Endothelial cell of umbilical vein (primary cell): ENCODE measurements around the gene ELOVL2. TPM values are rescaled to one million over a fixed set of nuclear protein-coding genes. Genes with fewer than 3 reads are reported as not detected.
A peak's percentile ranks its signal among the peaks of the same experiment; 100 is the strongest.

Source experiments
- BruUV-seq: library from RNA; stranded (reverse); fragments of 400-500 nt; replicated peaks from 2 replicates; lab custom pipeline; 2021; lab: Mats Ljungman, UMichigan
- CTCF ChIA-PET: fragments of 300-600, 350-600 bp; sonication (Branson Sonifier 250); formaldehyde crosslinking; loops from one replicate; lab custom pipeline; 2021; ENCODE audit warnings: antibody characterized with exemption, inconsistent platforms; lab: Charles Lee
- POLR2A ChIA-PET: fragments of 300-600, 350-600 bp; sonication (Branson Sonifier 250); formaldehyde crosslinking; loops from one replicate; lab custom pipeline; 2021; ENCODE audit warnings: antibody characterized with exemption, inconsistent platforms; lab: Charles Lee
- DNase-seq: peaks from one replicate; pipeline ENCODE4 v3.0.0-alpha.2; 2011; ENCODE audit warnings: low read depth, low spot score
- FAIRE-seq: peaks from 2 replicates; lab custom pipeline; 2011; peaks lifted over from hg19 to GRCh38; lab: Jason Lieb, UNC
- H2AFZ ChIP-seq: 2 replicates; pipeline ENCODE4 v1.6.0; 2012; ENCODE audit warnings: low read depth, low read length, control low read depth, inconsistent platforms
- H3K27ac ChIP-seq: 2 replicates; pipeline ENCODE4 v1.5.1; 2011; ENCODE audit warnings: low read depth, mild to moderate bottlenecking, control low read depth, low read length, moderate library complexity; ENCODE audit not compliant: insufficient read depth
- H3K27me3 ChIP-seq, 2 experiments: 2 replicates each; pipeline versions ENCODE4 v1.6.0 to v1.6.1; 2011; ENCODE audit warnings: low read length in 2 of 2, mixed read lengths in 1 of 2; ENCODE audit not compliant: control insufficient read depth in 2 of 2, insufficient read depth in 2 of 2
- H3K36me3 ChIP-seq, 2 experiments: 2 replicates in 1 of 2; 3 replicates in 1 of 2; pipeline ENCODE4 v1.5.1; 2011; ENCODE audit warnings: low read length in 2 of 2, mild to moderate bottlenecking in 1 of 2, moderate library complexity in 1 of 2; ENCODE audit not compliant: control insufficient read depth in 2 of 2, insufficient read depth in 2 of 2; ENCODE audit errors: extremely low read depth in 1 of 2
- H3K4me1 ChIP-seq: 3 replicates; pipeline ENCODE4 v1.5.1; 2011; ENCODE audit warnings: mild to moderate bottlenecking, low read length; ENCODE audit not compliant: control insufficient read depth, insufficient read depth; ENCODE audit errors: extremely low read depth
- H3K4me2 ChIP-seq: 2 replicates; pipeline ENCODE4 v1.6.1; 2011; ENCODE audit warnings: low read length, control low read depth, mixed read lengths; ENCODE audit not compliant: insufficient read depth
- H3K4me3 ChIP-seq, 3 experiments: fragments of 200-600 bp in 1 of 3; sonication (generic), shearing (Covaris generic) in 1 of 3; replicated peaks in 1 of 3; 2 replicates each; pipeline ENCODE4 v1.5.1; 2011 to 2016; ENCODE audit warnings: control low read depth in 3 of 3, low read length in 3 of 3, mild to moderate bottlenecking in 2 of 3, inconsistent platforms in 1 of 3, low read depth in 1 of 3, moderate library complexity in 1 of 3; ENCODE audit not compliant: insufficient read depth in 1 of 3
- H3K79me2 ChIP-seq: 2 replicates; pipeline ENCODE4 v1.6.0; 2012; ENCODE audit warnings: low read length, inconsistent platforms; ENCODE audit not compliant: control insufficient read depth, insufficient read depth
- H3K9ac ChIP-seq: replicated peaks from 2 replicates; pipeline ENCODE3; 2011; ENCODE audit warnings: low read length, control low read depth; ENCODE audit not compliant: insufficient read depth; ENCODE audit errors: extremely low read depth
- H3K9me1 ChIP-seq: replicated peaks from 3 replicates; pipeline ENCODE4 v1.6.0; 2011; ENCODE audit warnings: mild to moderate bottlenecking, low read length; ENCODE audit not compliant: control insufficient read depth, insufficient read depth; ENCODE audit errors: extremely low read depth
- H3K9me3 ChIP-seq: replicated peaks from 2 replicates; pipeline ENCODE4 v1.5.1; 2012; ENCODE audit warnings: low read length, inconsistent platforms; ENCODE audit not compliant: control insufficient read depth, insufficient read depth
- H4K20me1 ChIP-seq: replicated peaks from 2 replicates; pipeline ENCODE3; 2011; ENCODE audit warnings: mild to moderate bottlenecking, low read length; ENCODE audit not compliant: control insufficient read depth, insufficient read depth; ENCODE audit errors: extremely low read depth
- EZH2 ChIP-seq: IDR thresholded peaks from 2 replicates; pipeline ENCODE4 v1.6.1; 2012; ENCODE audit warnings: borderline replicate concordance, low read depth, mild to moderate bottlenecking, moderate library complexity, low read length, inconsistent platforms; ENCODE audit not compliant: severe bottlenecking
- FOS ChIP-seq: IDR thresholded peaks from 2 replicates; pipeline ENCODE4 v1.6.1; 2011; ENCODE audit warnings: mild to moderate bottlenecking, low read length, moderate library complexity, borderline replicate concordance; ENCODE audit not compliant: insufficient read depth
- GATA2 ChIP-seq: IDR thresholded peaks from 2 replicates; pipeline ENCODE4 v1.7.0; 2011; ENCODE audit warnings: low read depth, mild to moderate bottlenecking, moderate library complexity, mixed read lengths, low read length; ENCODE audit not compliant: insufficient read length, insufficient read depth
- MAX ChIP-seq: IDR thresholded peaks from 2 replicates; pipeline ENCODE4 v1.6.1; 2011; ENCODE audit not compliant: insufficient read depth, insufficient read length
- POLR2AphosphoS5 ChIP-seq: IDR thresholded peaks from 2 replicates; pipeline ENCODE4 v1.6.1; 2012; ENCODE audit warnings: low read depth, mild to moderate bottlenecking, control low read depth, low read length, moderate library complexity; ENCODE audit not compliant: insufficient read depth
- dilution Hi-C: fragments of 300-500 bp; cut with MboI; formaldehyde crosslinking; loops from one replicate; pipeline ENCODE4 v1.15.0; 2019; ENCODE audit warnings: low sequenced_read_pairs; ENCODE audit not compliant: extremely low pct_ligation_motif_present
- intact Hi-C: fragments of 100-400 bp; cut with micrococcal nuclease; formaldehyde crosslinking; loops from one replicate; pipeline ENCODE4 v1.10.0; 2022
- polyA plus RNA-seq, 4 experiments: library from polyadenylated mRNA; depleted of rRNA in 3 of 4; stranded (reverse) in 3 of 4; unstranded in 1 of 4; fragments of >200 nt; gene quantifications; 2 replicates each; pipeline versions ENCODE4 v1.2.1 to v1.2.3, GENCODE V29; 2011 to 2012; ENCODE audit warnings: missing spikeins in 1 of 4
- total RNA-seq: library from RNA; stranded (reverse); gene quantifications from 2 replicates; pipeline ENCODE4 v1.2.3, GENCODE V29; 2021

The ELOVL2 gene
- total and polyA plus RNA-seq, 2 donors (not counting 3 experiments of a cell fraction or from before 2014, with no cell fraction given): not detected

- no peaks in the 10 kb centered on the region for H3K36me3 ChIP-seq
- H3K4me2 ChIP-seq: no peak overlapping the region
- ChIA-PET POLR2A (no interaction called here), CTCF (interaction anchor here (1.0 kb wide), 1 partner anchor 58 kb away, joined by 3 read pairs; no protein-coding TSS in a partner anchor)
- no peaks in the 10 kb centered on the region for H3K9me3 ChIP-seq
- peaks cover 8% of the 10 kb centered on the region for H3K4me1 ChIP-seq
- H3K79me2 ChIP-seq: no peaks in the 10 kb centered on the region
- no peak for TF ChIP-seq MAX
- intact Hi-C loops: no loop called here
- peaks cover 4 to 7% of the 10 kb centered on the region in 2 experiments for H3K27me3 ChIP-seq
- H3K27ac ChIP-seq: no peak overlapping the region
- DNase-seq (no peak), FAIRE-seq (no peak)
- H2AFZ ChIP-seq: no peak overlapping the region
- dilution Hi-C loops: no loop called here
- no peaks in the 10 kb centered on the region for H3K9me1 ChIP-seq
- no peaks in the 10 kb centered on the region for H4K20me1 ChIP-seq
- H3K9ac ChIP-seq: no peak overlapping the region
- BruUV-seq: no TSS peak
- no peak overlapping the region for H3K4me3 ChIP-seq
Observed at GRCh38 chr6:11011787-11012234, 32.3 kb downstream of the ELOVL2 start.

- CTCF ChIA-PET: interaction anchor here (0.7 to 1.1 kb wide), 2 partner anchors 36 to 55 kb away, joined by 3 read pairs; no protein-coding TSS in a partner anchor
- Histone ChIP-seq H3K4me3 (no peak overlapping the region), H2AFZ (no peak overlapping the region)
Observed at GRCh38 chr6:11009353-11009752, 34.8 kb downstream of the ELOVL2 start.

More at GRCh38 chr6:11009353-11009752, 34.8 kb downstream of the ELOVL2 start:
- H3K27ac ChIP-seq: no peak overlapping the region
- peak overlapping the region; percentile 21 for H3K4me2 ChIP-seq
- TF ChIP-seq POLR2AphosphoS5 (no peak), EZH2 (no peak), MAX (no peak), FOS (peak; percentile 23), GATA2 (no peak)
- H3K36me3 ChIP-seq: no peaks in the 10 kb centered on the region
- BruUV-seq: no TSS peak
- intact Hi-C loops (no loop called here), dilution Hi-C loops (no loop called here)
- no peaks in the 10 kb centered on the region for H3K9me1 ChIP-seq
- no peak overlapping the region for H3K9ac ChIP-seq
- H3K9me3 ChIP-seq: no peaks in the 10 kb centered on the region
- FAIRE-seq (no peak), DNase-seq (no peak)
- H3K79me2 ChIP-seq: no peaks in the 10 kb centered on the region
- no peaks in the 10 kb centered on the region for H4K20me1 ChIP-seq
- POLR2A ChIA-PET: no interaction called here
- H3K27me3 ChIP-seq: peaks cover 4 to 5% of the 10 kb centered on the region in 2 experiments
- H3K4me1 ChIP-seq: peaks cover 8% of the 10 kb centered on the region
